B cell (primary cell): ENCODE measurements around the gene HEYL. TPM values are rescaled to one million over a fixed set of nuclear protein-coding genes. Genes with fewer than 3 reads are reported as not detected.
A peak's percentile ranks its signal among the peaks of the same experiment; 100 is the strongest.

Experiments used
- ATAC-seq: fragments of 200-7000 bp; cut with Tn5 transposase; one replicate; pipeline ENCODE4 v1.10.0; 2021; ENCODE audit warnings: low read depth, mild to moderate bottlenecking, moderate number of reproducible peaks, moderate library complexity
- CTCF ChIA-PET: fragments of 350-600 bp; sonication (Branson Sonifier 250); formaldehyde crosslinking; loops from one replicate; lab custom pipeline; 2021; ENCODE audit warnings: antibody characterized with exemption, inconsistent platforms; lab: Charles Lee
- POLR2A ChIA-PET: fragments of 350-600 bp; sonication (Branson Sonifier 250); formaldehyde crosslinking; loops from one replicate; lab custom pipeline; 2021; ENCODE audit warnings: antibody characterized with exemption; lab: Charles Lee
- DNase-seq: peaks from one replicate; pipeline ENCODE4 v3.0.0; 2013
- H2AFZ ChIP-seq: 2 replicates; pipeline ENCODE4 v1.6.1; 2012; ENCODE audit warnings: mild to moderate bottlenecking, low read depth, low read length; ENCODE audit not compliant: insufficient read depth, poor library complexity, severe bottlenecking
- H3K27ac ChIP-seq, 2 donors: 1 replicate in 1 of 2; 2 replicates in 1 of 2; pipeline ENCODE4 v1.5.1; 2012 to 2013; ENCODE audit warnings: low read length in 2 of 2, mild to moderate bottlenecking in 2 of 2, moderate library complexity in 1 of 2
- H3K27me3 ChIP-seq, 4 experiments: fragments of 200-600 bp in 1 of 4; sonication (generic) in 1 of 4; replicated peaks in 1 of 4; 1 replicate in 2 of 4; 2 replicates in 2 of 4; pipeline versions ENCODE4 v1.6.1 to v1.7.0; 2013 to 2016; ENCODE audit warnings: low read length in 3 of 4, mild to moderate bottlenecking in 2 of 4, mixed read lengths in 1 of 4, moderate library complexity in 1 of 4; ENCODE audit not compliant: insufficient read depth in 4 of 4, control insufficient read depth in 3 of 4; ENCODE audit errors: control extremely low read depth in 1 of 4
- H3K36me3 ChIP-seq, 2 experiments: replicated peaks in 1 of 2; 1 replicate in 1 of 2; 2 replicates in 1 of 2; pipeline versions ENCODE4 v1.6.1 to v1.7.1; 2013; ENCODE audit warnings: low read length in 1 of 2; ENCODE audit not compliant: insufficient read depth in 2 of 2, control insufficient read depth in 1 of 2; ENCODE audit errors: control extremely low read depth in 1 of 2, extremely low read depth in 1 of 2
- H3K4me1 ChIP-seq, 2 donors: fragments of 200-600 bp in 1 of 2; sonication (generic) in 1 of 2; 1 replicate in 1 of 2; 2 replicates in 1 of 2; pipeline versions ENCODE4 v1.5.1 to v1.6.1; 2013 to 2017; ENCODE audit warnings: low read length in 2 of 2; ENCODE audit not compliant: control insufficient read depth in 2 of 2, insufficient read depth in 2 of 2
- H3K4me2 ChIP-seq: replicated peaks from 2 replicates; pipeline ENCODE3; 2012; ENCODE audit warnings: mild to moderate bottlenecking, low read depth, low read length; ENCODE audit not compliant: poor library complexity, severe bottlenecking
- H3K4me3 ChIP-seq, 5 experiments: fragments of 200-600 bp in 1 of 5; sonication (generic) in 1 of 5; 1 replicate in 3 of 5; 2 replicates in 2 of 5; pipeline versions ENCODE4 v1.5.1 to v1.7.0; 2011 to 2016; ENCODE audit warnings: low read length in 4 of 5, mild to moderate bottlenecking in 4 of 5, low read depth in 2 of 5, control low read depth in 1 of 5, moderate library complexity in 1 of 5; ENCODE audit not compliant: insufficient read depth in 1 of 5; ENCODE audit errors: control extremely low read depth in 1 of 5, extremely low read depth in 1 of 5
- H3K79me2 ChIP-seq: fragments of 200-600 bp; sonication (generic); one replicate; pipeline ENCODE4 v1.6.0; 2016; ENCODE audit warnings: low read length; ENCODE audit not compliant: control insufficient read depth, insufficient read depth
- H3K9ac ChIP-seq: fragments of 200-600 bp; sonication (generic); 2 replicates; pipeline ENCODE4 v1.6.1; 2017; ENCODE audit warnings: mild to moderate bottlenecking, low read length, moderate library complexity
- H3K9me3 ChIP-seq, 3 donors: one replicate each; pipeline versions ENCODE4 v1.6.1 to v1.7.1; 2013; ENCODE audit warnings: low read length in 2 of 3; ENCODE audit not compliant: control insufficient read depth in 2 of 3, insufficient read depth in 1 of 3; ENCODE audit errors: control extremely low read depth in 1 of 3
- H4K20me1 ChIP-seq: 2 replicates; pipeline ENCODE4 v1.6.0; 2012; ENCODE audit warnings: mild to moderate bottlenecking, low read length; ENCODE audit not compliant: insufficient read depth, control insufficient read depth, poor library complexity, severe bottlenecking
- H3K27ac Mint-ChIP-seq: one replicate; pipeline ENCODE4 v1.8.0; 2021; ENCODE audit warnings: mixed read lengths
- H3K27me3 Mint-ChIP-seq: one replicate; pipeline ENCODE4 v1.8.0; 2021; ENCODE audit warnings: mixed read lengths
- H3K4me1 Mint-ChIP-seq: one replicate; pipeline ENCODE4 v1.8.0; 2021; ENCODE audit warnings: mixed read lengths
- H3K4me3 Mint-ChIP-seq: one replicate; pipeline ENCODE4 v1.8.0; 2021; ENCODE audit warnings: mixed read lengths
- H3K9me3 Mint-ChIP-seq: one replicate; pipeline ENCODE4 v1.8.0; 2022; ENCODE audit warnings: mixed read lengths; ENCODE audit not compliant: insufficient read depth
- CTCF ChIP-seq: fragments of 200-600 bp; IDR thresholded peaks from one replicate; pipeline ENCODE4 v1.8.0; 2022; ENCODE audit warnings: antibody characterized with exemption, mild to moderate bottlenecking
- EZH2 ChIP-seq: IDR thresholded peaks from 2 replicates; pipeline ENCODE4 v1.6.1; 2012; ENCODE audit warnings: borderline replicate concordance, low read depth, mild to moderate bottlenecking, moderate library complexity, low read length; ENCODE audit not compliant: insufficient read depth, poor library complexity, severe bottlenecking
- WGBS: methylation state at CpG from one replicate; pipeline ENCODE4 v1.1.5; 2013; ENCODE audit warnings: missing lambda C conversion rate; ENCODE audit not compliant: insufficient coverage; 5-methylcytosine and 5-hydroxymethylcytosine counted together
- intact Hi-C: fragments of 100-400 bp; cut with micrococcal nuclease; formaldehyde crosslinking; loops from one replicate; pipeline ENCODE4 v1.10.0; 2022
- polyA plus RNA-seq: library from polyadenylated mRNA; depleted of rRNA; stranded (reverse); fragments of >200 nt; gene quantifications from 2 replicates; pipeline ENCODE4 v1.2.3, GENCODE V29; 2012
- total RNA-seq, 2 donors: library from RNA; stranded (reverse); fragments of 120-200 nt in 1 of 2; gene quantifications; 1 replicate in 1 of 2; 2 replicates in 1 of 2; pipeline versions ENCODE4 v1.2.3 to v1.2.4, GENCODE V29; 2013 to 2022

Gene HEYL
- total and polyA plus RNA-seq, 2 donors (not counting 1 experiment from before 2014, with no cell fraction given), result 0.12 TPM; not detected in 1

- H3K4me3 Mint-ChIP-seq, result peak overlapping the region; percentile 59
- WGBS, result 30% methylated on average over 12 of the region's 12 CpGs
- H3K9ac ChIP-seq, result no peak overlapping the region
- ChIA-PET POLR2A (no interaction called here), CTCF (interaction anchor here (1.3 to 11.3 kb wide), 5 partner anchors 9 to 61 kb away, joined by 4 to 113 read pairs (median 8); partner anchors contain the start of gene HPCAL4)
- peaks cover 48% of the 10 kb centered on the region for H3K27me3 Mint-ChIP-seq
- ATAC-seq (no peak), DNase-seq (peak; percentile 49)
- peaks cover 5% of the 10 kb centered on the region for H3K4me1 Mint-ChIP-seq
- H3K27me3 ChIP-seq, result peaks cover 0 to 42% (median 20%) of the 10 kb centered on the region in 4 experiments
- H3K79me2 ChIP-seq, result no peaks in the 10 kb centered on the region
- H4K20me1 ChIP-seq, result no peaks in the 10 kb centered on the region
- H3K36me3 ChIP-seq, result no peaks in the 10 kb centered on the region
- no peaks in the 10 kb centered on the region for H3K9me3 Mint-ChIP-seq
- H3K4me2 ChIP-seq, result peak overlapping the region; percentile 79
- no peak overlapping the region for H3K27ac ChIP-seq
- H3K4me3 ChIP-seq, result peak overlapping the region in 2 of 5 experiments; percentile 8 to 35
- peak overlapping the region; percentile 58 for H2AFZ ChIP-seq
- TF ChIP-seq CTCF (peak; percentile 21), EZH2 (no peak)
- H3K27ac Mint-ChIP-seq, result no peak overlapping the region
- H3K9me3 ChIP-seq, result no peaks in the 10 kb centered on the region
- intact Hi-C loops, result no loop called here
- peaks cover 12 to 20% of the 10 kb centered on the region in 2 donors for H3K4me1 ChIP-seq
Observed at GRCh38 chr1:39672551-39672947, 33.1 kb upstream of the HEYL start.

- H3K9me3 Mint-ChIP-seq, result no peaks in the 10 kb centered on the region
- Histone ChIP-seq H3K9me3 (no peaks in the 10 kb centered on the region), H3K4me3 (peak within 1 kb of the TSS in 3 of 5 experiments; percentile 8 to 41 (median 35)), H3K9ac (peak within 1 kb of the TSS; percentile 52), H3K27ac (no peak within 1 kb of the TSS), H3K36me3 (no peaks in the 10 kb centered on the region), H3K27me3 (peaks cover 0 to 45% (median 20%) of the 10 kb centered on the region in 4 experiments), H3K79me2 (no peaks in the 10 kb centered on the region), H3K4me2 (peak within 1 kb of the TSS; percentile 79), H4K20me1 (no peaks in the 10 kb centered on the region), H3K4me1 (peaks cover 12 to 20% of the 10 kb centered on the region in 2 donors), H2AFZ (peak within 1 kb of the TSS; percentile 58)
- POLR2A ChIA-PET, result no interaction called here
- CTCF ChIA-PET, result interaction anchor here (1.3 to 11.3 kb wide), 5 partner anchors 10 to 60 kb away, joined by 4 to 113 read pairs (median 8); partner anchors contain the start of gene HPCAL4
- H3K27ac Mint-ChIP-seq, result no peak within 1 kb of the TSS
- TF ChIP-seq CTCF, result no peak
- no peak for TF ChIP-seq EZH2
- peak; percentile 25 for DNase-seq
- WGBS, result 3% methylated on average over 49 of the region's 55 CpGs
- H3K4me1 Mint-ChIP-seq, result peaks cover 5% of the 10 kb centered on the region
- peaks cover 48% of the 10 kb centered on the region for H3K27me3 Mint-ChIP-seq
- peak within 1 kb of the TSS; percentile 59 for H3K4me3 Mint-ChIP-seq
- intact Hi-C loops, result no loop called here
- ATAC-seq, result no peak
Observed at GRCh38 chr1:39671793-39672550, 32.5 kb upstream of the HEYL start, which contains the start of gene NT5C1A. Gene NT5C1A (minus strand): TSS chr1:39672107. CDS start chr1:39672038, 69 bp downstream.
